Stomach (tissue), 9 donors: ENCODE data around the gene HDHD2. TPM values are rescaled to one million over a fixed set of nuclear protein-coding genes. Genes with fewer than 3 reads are reported as not detected.

ENCODE experiments used
- DNase-seq, 2 donors: peaks; one replicate each; pipeline versions ENCODE4 v3.0.0 to v3.0.0-alpha.2; 2013 to 2019
- H3K27ac ChIP-seq, 5 donors: fragments of 200-600 bp in 4 of 5; sonication (generic) in 4 of 5; one replicate each; pipeline ENCODE4 v1.5.1; 2013 to 2019; ENCODE audit warnings: mild to moderate bottlenecking in 1 of 5, moderate library complexity in 1 of 5
- H3K27me3 ChIP-seq, 3 donors: fragments of 200-600 bp; sonication (generic); one replicate each; pipeline ENCODE4 v1.5.1; 2017 to 2019; ENCODE audit warnings: mixed run types in 1 of 3
- H3K36me3 ChIP-seq, 4 donors: fragments of 200-600 bp; sonication (generic); 1 replicate in 3 of 4; 2 replicates in 1 of 4; pipeline ENCODE4 v1.5.1; 2016 to 2019
- H3K4me1 ChIP-seq, 4 donors: fragments of 200-600 bp; sonication (generic); one replicate each; pipeline ENCODE4 v1.5.1; 2016 to 2019
- H3K4me3 ChIP-seq, 4 donors: fragments of 200-600 bp; sonication (generic) in 3 of 4; one replicate each; pipeline ENCODE4 v1.5.1; 2016 to 2019; ENCODE audit warnings: mild to moderate bottlenecking in 1 of 4
- H3K9me3 ChIP-seq, 4 donors: fragments of 200-600 bp; sonication (generic); one replicate each; pipeline ENCODE4 v1.5.1; 2016 to 2019
- CTCF ChIP-seq, 7 experiments: fragments of 450-650 bp in 4 of 7; fragments of 200-600 bp in 3 of 7; sonication (generic) in 3 of 7; IDR thresholded peaks; one replicate each; pipeline ENCODE4 v1.5.1; 2016 to 2019; ENCODE audit warnings: antibody characterized with exemption in 7 of 7, control low read depth in 2 of 7, mild to moderate bottlenecking in 1 of 7
- EP300 ChIP-seq: sonication (generic); formaldehyde crosslinking; IDR thresholded peaks from one replicate; pipeline ENCODE4 v1.6.1; 2017; ENCODE audit warnings: antibody characterized with exemption
- POLR2A ChIP-seq, 4 donors: fragments of 450-650 bp; IDR thresholded peaks; one replicate each; pipeline ENCODE4 v1.6.1; 2016; ENCODE audit warnings: antibody characterized with exemption in 4 of 4, control low read depth in 2 of 4, mild to moderate bottlenecking in 1 of 4, moderate library complexity in 1 of 4
- POLR2AphosphoS5 ChIP-seq, 3 donors: sonication (generic); formaldehyde crosslinking; IDR thresholded peaks; one replicate each; pipeline ENCODE4 v1.6.1; 2016; ENCODE audit warnings: antibody characterized with exemption in 3 of 3
- WGBS, 5 donors: extraction: QIAGEN DNeasy Blood & Tissue Kit in 3 of 5; methylation state at CpG; one replicate each; pipeline versions ENCODE4 v1.1.5 to v1.1.7; 2013 to 2018; 5-methylcytosine and 5-hydroxymethylcytosine counted together
- intact Hi-C: fragments of 100-400 bp; cut with DNase I; formaldehyde crosslinking; loops from one replicate; pipeline ENCODE4 v1.15.1; 2023; ENCODE audit warnings: low total_unique reads
- polyA plus RNA-seq, 3 donors: library from polyadenylated mRNA; stranded (reverse); fragments of 200-250 nt; gene quantifications; one replicate each; pipeline ENCODE4 v1.2.3, GENCODE V29; 2013
- total RNA-seq, 5 donors: library from RNA; depleted of rRNA; stranded (reverse); fragments of >200 nt; gene quantifications; one replicate each; pipeline versions ENCODE4 v1.1.0 to v1.2.3, GENCODE V29; 2014 to 2016
- donor health status: healthy with polysubstance abuse.
- donor health status: Bipolar disorder and iron deficiency.
- donor health status: healthy.

The HDHD2 gene
- total and polyA plus RNA-seq, 8 donors, result 14.5 to 93.7 (median 23.6) TPM

- 62 to 68% (median 63%) methylated on average over 13 of the region's 13 CpGs for WGBS, 5 donors
- intact Hi-C loops, result no loop called here
- peak overlapping the region; percentile 90 to 97 (median 96) for H3K4me3 ChIP-seq
- H3K36me3 ChIP-seq, result no peaks in the 10 kb centered on the region
- no peak for TF ChIP-seq POLR2AphosphoS5 (IDR thresholded peaks at IDR 0.05)
- TF ChIP-seq EP300, result no peak
- TF ChIP-seq CTCF (IDR thresholded peaks at IDR 0.05), result no peak
- TF ChIP-seq POLR2A (IDR thresholded peaks at IDR 0.05), result no peak
- DNase-seq, result peak in 1 of 2 donors; percentile 50
- H3K27ac ChIP-seq, result no peak overlapping the region
- H3K9me3 ChIP-seq, result no peaks in the 10 kb centered on the region
- no peaks in the 10 kb centered on the region for H3K27me3 ChIP-seq
- peaks cover 12 to 41% (median 29%) of the 10 kb centered on the region in 4 donors for H3K4me1 ChIP-seq
Observed at GRCh38 chr18:47174545-47175116, 24.3 kb upstream of the HDHD2 start.

DNA sequence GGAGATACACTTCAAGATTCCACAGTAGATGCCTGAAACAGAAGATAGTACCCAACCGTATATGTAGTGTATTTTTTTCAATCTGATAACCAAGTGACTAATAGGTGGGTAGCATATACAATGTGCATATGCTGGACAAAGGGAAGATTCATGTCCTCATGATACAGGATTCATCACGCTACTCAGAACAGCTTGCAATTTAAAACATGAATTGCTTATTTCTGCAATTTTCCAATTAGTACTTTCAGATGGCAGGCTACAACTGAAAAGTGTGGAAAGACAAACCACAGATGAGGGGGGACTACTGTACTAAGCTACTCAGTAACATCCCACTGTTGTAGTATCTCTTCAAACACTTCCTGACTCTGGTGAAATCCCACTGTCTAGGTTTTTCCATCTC is 22.2 kb upstream of the HDHD2 start:
- DNase-seq, result no peak
- TF ChIP-seq EP300, result no peak
- TF ChIP-seq POLR2AphosphoS5 (IDR thresholded peaks at IDR 0.05), result no peak
- no peak for TF ChIP-seq CTCF (IDR thresholded peaks at IDR 0.05)
- TF ChIP-seq POLR2A (IDR thresholded peaks at IDR 0.05), result no peak
- intact Hi-C loops, result no loop called here
- Histone ChIP-seq H3K4me1 (peaks cover 12 to 49% (median 32%) of the 10 kb centered on the region in 4 donors), H3K27me3 (no peaks in the 10 kb centered on the region), H3K27ac (no peak overlapping the region), H3K36me3 (no peaks in the 10 kb centered on the region), H3K4me3 (no peak overlapping the region), H3K9me3 (no peaks in the 10 kb centered on the region)
- WGBS, 5 donors, result 70 to 80% (median 79%) methylated on average over 2 of the region's 2 CpGs

DNA sequence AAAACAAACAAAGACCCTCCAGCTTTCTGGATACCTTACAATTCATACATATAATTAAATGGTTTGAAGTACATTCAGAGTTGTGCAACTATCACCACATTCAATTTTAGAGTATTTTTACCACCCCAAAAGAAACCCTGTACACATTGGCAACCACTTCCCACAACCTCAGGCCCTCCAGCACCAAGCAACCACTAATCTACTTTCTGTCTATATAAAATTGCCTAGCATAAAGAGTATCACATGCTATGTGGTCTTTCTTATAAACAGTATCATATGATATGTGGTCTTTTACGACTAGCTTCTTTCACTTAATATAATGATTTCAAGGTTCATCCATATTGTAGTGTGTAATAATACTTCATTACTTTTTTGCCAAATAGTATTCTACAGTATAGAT is 18.6 kb upstream of the HDHD2 start:
- intact Hi-C loops, result no loop called here
- Histone ChIP-seq H3K36me3 (peaks cover 0 to 4% (median 0%) of the 10 kb centered on the region in 4 donors), H3K4me3 (no peak overlapping the region), H3K9me3 (no peaks in the 10 kb centered on the region), H3K27ac (no peak overlapping the region), H3K4me1 (peaks cover under 1 to 46% (median 26%) of the 10 kb centered on the region in 4 donors), H3K27me3 (no peaks in the 10 kb centered on the region)
- WGBS, 5 donors, result 73 to 85% (median 82%) methylated on average over 1 of the region's 1 CpG
- no peak for DNase-seq
- TF ChIP-seq POLR2AphosphoS5 (IDR thresholded peaks at IDR 0.05) (no peak), CTCF (IDR thresholded peaks at IDR 0.05) (no peak), POLR2A (IDR thresholded peaks at IDR 0.05) (no peak), EP300 (no peak)

- peaks cover 0 to 42% (median 25%) of the 10 kb centered on the region in 4 donors for H3K4me1 ChIP-seq
- H3K4me3 ChIP-seq, result no peak overlapping the region
- intact Hi-C loops, result no loop called here
- H3K9me3 ChIP-seq, result no peaks in the 10 kb centered on the region
- no peak for TF ChIP-seq POLR2AphosphoS5 (IDR thresholded peaks at IDR 0.05)
- TF ChIP-seq CTCF (IDR thresholded peaks at IDR 0.05), result no peak
- TF ChIP-seq POLR2A (IDR thresholded peaks at IDR 0.05), result no peak
- H3K27ac ChIP-seq, result no peak overlapping the region
- no peaks in the 10 kb centered on the region for H3K27me3 ChIP-seq
- H3K36me3 ChIP-seq, result peaks cover 0 to 4% (median 0%) of the 10 kb centered on the region in 4 donors
- DNase-seq, result no peak
Observed at GRCh38 chr18:47168509-47168908, 18.2 kb upstream of the HDHD2 start.
